ENCODE measurements around the gene BRD4. TPM values are rescaled to one million over a fixed set of nuclear protein-coding genes. Genes with fewer than 3 reads are reported as not detected.

Gene BRD4
- polyA plus RNA-seq, 1 donor (not counting 4 experiments of a cell fraction or from before 2014, with no cell fraction given), result 5.5 TPM

DNA sequence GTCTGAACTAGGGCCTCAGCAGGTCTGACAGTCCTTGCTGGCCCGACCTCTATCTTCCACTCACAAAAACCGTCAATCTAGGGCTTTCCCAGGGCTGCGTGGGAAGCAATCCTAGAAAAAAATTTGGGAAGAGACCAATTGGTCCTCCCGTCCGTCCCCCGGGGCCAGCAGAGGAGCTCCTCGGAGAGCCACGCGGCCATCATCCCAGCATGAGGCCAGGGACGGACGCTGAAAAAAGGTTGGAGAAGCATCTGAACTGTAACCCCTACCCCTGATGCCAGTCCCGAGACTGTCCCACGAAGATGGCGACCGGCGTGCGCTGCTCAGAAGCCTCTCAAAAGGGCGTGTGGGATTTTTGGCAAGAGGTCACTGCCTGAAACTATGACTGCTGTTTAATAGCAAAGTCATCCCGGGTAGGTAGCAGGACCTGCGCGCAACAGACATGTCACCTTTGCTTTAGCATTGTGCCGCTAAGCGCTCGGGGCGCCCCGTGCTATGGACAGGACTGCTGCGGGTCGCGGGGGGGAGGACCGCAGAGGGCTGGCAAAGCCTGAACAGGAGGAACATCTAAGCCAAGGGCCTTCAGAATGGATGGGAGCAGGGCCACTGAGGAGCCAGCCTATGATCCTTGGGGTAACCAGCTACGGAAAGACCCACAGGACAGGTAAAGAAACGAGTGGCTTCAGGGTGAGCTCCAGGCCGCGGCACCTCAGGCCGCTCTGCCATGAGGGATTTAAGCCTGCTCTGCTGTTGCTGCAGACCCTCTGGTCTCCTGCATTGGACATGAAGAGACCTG is 36.7 kb upstream of the BRD4 start:
- no peak overlapping the region for H3K9ac ChIP-seq (ENCODE audit: control insufficient read depth, extremely low read depth, insufficient read depth, low read length)
- TF ChIP-seq CTCF (optimal IDR thresholded peaks at IDR 0.05 in 1 of 3, IDR thresholded peaks at IDR 0.05 in 1 of 3, conservative IDR thresholded peaks at IDR 0.05 in 1 of 3; ENCODE audit: extremely low read depth in 1 of 3, insufficient read depth in 2 of 3, low read length in 3 of 3), result no peak
- TF ChIP-seq EZH2 (IDR thresholded peaks at IDR 0.05; ENCODE audit: low read length), result no peak
- H3K27me3 ChIP-seq (ENCODE audit: control insufficient read depth, extremely low read depth, insufficient read depth, low read length), result no peaks in the 10 kb centered on the region
- no peak for DNase-seq (ENCODE audit: low read depth, low spot score)
- H4K20me1 ChIP-seq (ENCODE audit: control insufficient read depth, extremely low read depth, insufficient read depth, low read length), result no peaks in the 10 kb centered on the region
- H3K27ac ChIP-seq (ENCODE audit: control insufficient read depth, insufficient read depth, low read length), result no peak overlapping the region
- H3K36me3 ChIP-seq (ENCODE audit: control insufficient read depth in 2 of 2, extremely low read depth in 1 of 2, insufficient read depth in 2 of 2, low read length in 2 of 2), result peaks cover 43 to 50% of the 10 kb centered on the region in 2 experiments
- H2AFZ ChIP-seq (ENCODE audit: control insufficient read depth, low read length), result no peak overlapping the region
- no peak overlapping the region for H3K4me2 ChIP-seq (ENCODE audit: control insufficient read depth, extremely low read depth, insufficient read depth, low read depth, low read length)
- no peaks in the 10 kb centered on the region for H3K9me3 ChIP-seq (ENCODE audit: control insufficient read depth, low read depth, low read length)
- no peaks in the 10 kb centered on the region for H3K9me1 ChIP-seq (ENCODE audit: control insufficient read depth, extremely low read depth, insufficient read depth, low read length)
- H3K4me3 ChIP-seq (ENCODE audit: control insufficient read depth in 2 of 3, extremely low read depth in 1 of 3, insufficient read depth in 2 of 3, low read depth in 1 of 3, low read length in 3 of 3), result no peak overlapping the region
- peaks cover 17% of the 10 kb centered on the region for H3K79me2 ChIP-seq (ENCODE audit: control insufficient read depth, insufficient read depth, low read length)
- H3K4me1 ChIP-seq (ENCODE audit: control insufficient read depth, extremely low read depth, insufficient read depth, low read length), result no peaks in the 10 kb centered on the region
- dilution Hi-C loops (cut with MboI; ENCODE audit: extremely low pct_ligation_motif_present, low sequenced_read_pairs), result no loop called here
- FAIRE-seq, result no peak

DNA sequence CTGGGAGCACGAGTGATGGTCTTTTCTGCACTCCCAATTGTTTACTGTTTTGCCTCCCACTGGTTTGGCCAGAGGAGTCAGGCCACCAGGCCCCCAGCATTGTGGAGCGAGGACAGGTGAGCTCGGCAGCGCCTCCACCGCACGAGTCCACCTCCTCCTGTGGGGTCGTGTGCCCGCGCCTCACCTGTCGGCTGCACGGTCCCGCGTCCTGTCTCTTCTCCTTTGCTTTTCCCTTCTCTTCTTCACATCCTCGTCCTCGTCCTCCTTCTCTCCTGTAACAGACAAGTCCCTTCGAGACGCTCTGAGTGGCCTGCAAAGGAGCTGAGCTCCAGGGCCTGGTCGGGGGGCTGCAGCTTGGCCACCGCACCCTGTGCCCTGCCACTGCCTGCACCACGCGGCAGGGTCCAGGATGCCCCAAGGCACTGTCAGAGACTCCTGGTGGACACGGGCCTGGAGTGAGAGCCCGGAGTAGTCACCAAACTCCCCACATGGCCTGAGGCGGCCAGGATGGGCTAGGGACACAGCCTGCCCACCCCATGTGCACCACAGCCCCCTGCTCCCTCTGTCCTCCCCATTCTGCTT is 35.8 kb upstream of the BRD4 start:
- FAIRE-seq (no peak), DNase-seq (ENCODE audit: low read depth, low spot score) (no peak)
- H2AFZ ChIP-seq (ENCODE audit: control insufficient read depth, low read length), result no peak overlapping the region
- no peak for TF ChIP-seq EZH2 (IDR thresholded peaks at IDR 0.05; ENCODE audit: low read length)
- TF ChIP-seq CTCF (optimal IDR thresholded peaks at IDR 0.05 in 1 of 3, IDR thresholded peaks at IDR 0.05 in 1 of 3, conservative IDR thresholded peaks at IDR 0.05 in 1 of 3; ENCODE audit: extremely low read depth in 1 of 3, insufficient read depth in 2 of 3, low read length in 3 of 3), result no peak
- no peak overlapping the region for H3K27ac ChIP-seq (ENCODE audit: control insufficient read depth, insufficient read depth, low read length)
- dilution Hi-C loops (cut with MboI; ENCODE audit: extremely low pct_ligation_motif_present, low sequenced_read_pairs), result no loop called here
- no peaks in the 10 kb centered on the region for H3K27me3 ChIP-seq (ENCODE audit: control insufficient read depth, extremely low read depth, insufficient read depth, low read length)
- H3K9me1 ChIP-seq (ENCODE audit: control insufficient read depth, extremely low read depth, insufficient read depth, low read length), result no peaks in the 10 kb centered on the region
- H3K9me3 ChIP-seq (ENCODE audit: control insufficient read depth, low read depth, low read length), result no peaks in the 10 kb centered on the region
- no peak overlapping the region for H3K9ac ChIP-seq (ENCODE audit: control insufficient read depth, extremely low read depth, insufficient read depth, low read length)
- peaks cover 40 to 42% of the 10 kb centered on the region in 2 experiments for H3K36me3 ChIP-seq (ENCODE audit: control insufficient read depth in 2 of 2, extremely low read depth in 1 of 2, insufficient read depth in 2 of 2, low read length in 2 of 2)
- H3K4me2 ChIP-seq (ENCODE audit: control insufficient read depth, extremely low read depth, insufficient read depth, low read depth, low read length), result no peak overlapping the region
- no peaks in the 10 kb centered on the region for H4K20me1 ChIP-seq (ENCODE audit: control insufficient read depth, extremely low read depth, insufficient read depth, low read length)
- H3K79me2 ChIP-seq (ENCODE audit: control insufficient read depth, insufficient read depth, low read length), result peaks cover 9% of the 10 kb centered on the region
- H3K4me3 ChIP-seq (ENCODE audit: control insufficient read depth in 2 of 3, extremely low read depth in 1 of 3, insufficient read depth in 2 of 3, low read depth in 1 of 3, low read length in 3 of 3), result no peak overlapping the region
- no peaks in the 10 kb centered on the region for H3K4me1 ChIP-seq (ENCODE audit: control insufficient read depth, extremely low read depth, insufficient read depth, low read length)
